HFFc6 (cell line): ENCODE measurements around the gene CES1. TPM values are rescaled to one million over a fixed set of nuclear protein-coding genes. Genes with fewer than 3 reads are reported as not detected.

ENCODE experiments used
- DNase-seq: peaks from one replicate; pipeline ENCODE4 v3.0.0-alpha.2; 2018
- H3K27ac Mint-ChIP-seq: 2 replicates; pipeline ENCODE4 v1.8.0; 2020; ENCODE audit warnings: mild to moderate bottlenecking, mixed read lengths
- H3K27me3 Mint-ChIP-seq: 2 replicates; pipeline ENCODE4 v1.8.0; 2021; ENCODE audit warnings: mild to moderate bottlenecking, moderate library complexity, mixed read lengths; ENCODE audit not compliant: insufficient read depth
- H3K36me3 Mint-ChIP-seq: 2 replicates; pipeline ENCODE4 v1.8.0; 2021; ENCODE audit warnings: low read depth, mixed read lengths
- H3K4me1 Mint-ChIP-seq: 2 replicates; pipeline ENCODE4 v1.8.0; 2020; ENCODE audit warnings: low read depth, mixed read lengths
- H3K4me3 Mint-ChIP-seq: 2 replicates; pipeline ENCODE4 v1.8.0; 2020; ENCODE audit warnings: mild to moderate bottlenecking, moderate library complexity, mixed read lengths
- H3K9me3 Mint-ChIP-seq: 2 replicates; pipeline ENCODE4 v1.8.0; 2020; ENCODE audit warnings: mild to moderate bottlenecking, mixed read lengths
- long read RNA-seq: library from polyadenylated mRNA; unstranded; transcript quantifications from one replicate; pipeline ENCODE4 v2.0.0, GENCODE V29; 2019
- total RNA-seq, 6 experiments: library from RNA; stranded (reverse); fragmentation: NEBNext Ultra II Directional; extraction: Animal tissue kit (Norgen Biotek cat#: 25700); gene quantifications; 2 replicates in 1 of 6; 3 replicates in 5 of 6; pipeline ENCODE4 v1.2.3, GENCODE V29; 2021
- TF ChIP-seq, protein P1 (sequence below): fragments of 200-600 bp; sonication (generic); IDR thresholded peaks from 2 replicates; pipeline ENCODE4 v1.5.0; 2021; ENCODE audit warnings: antibody characterized with exemption, mild to moderate bottlenecking

The CES1 gene
- not detected for total RNA-seq
- long read RNA-seq: 0 reads

DNA sequence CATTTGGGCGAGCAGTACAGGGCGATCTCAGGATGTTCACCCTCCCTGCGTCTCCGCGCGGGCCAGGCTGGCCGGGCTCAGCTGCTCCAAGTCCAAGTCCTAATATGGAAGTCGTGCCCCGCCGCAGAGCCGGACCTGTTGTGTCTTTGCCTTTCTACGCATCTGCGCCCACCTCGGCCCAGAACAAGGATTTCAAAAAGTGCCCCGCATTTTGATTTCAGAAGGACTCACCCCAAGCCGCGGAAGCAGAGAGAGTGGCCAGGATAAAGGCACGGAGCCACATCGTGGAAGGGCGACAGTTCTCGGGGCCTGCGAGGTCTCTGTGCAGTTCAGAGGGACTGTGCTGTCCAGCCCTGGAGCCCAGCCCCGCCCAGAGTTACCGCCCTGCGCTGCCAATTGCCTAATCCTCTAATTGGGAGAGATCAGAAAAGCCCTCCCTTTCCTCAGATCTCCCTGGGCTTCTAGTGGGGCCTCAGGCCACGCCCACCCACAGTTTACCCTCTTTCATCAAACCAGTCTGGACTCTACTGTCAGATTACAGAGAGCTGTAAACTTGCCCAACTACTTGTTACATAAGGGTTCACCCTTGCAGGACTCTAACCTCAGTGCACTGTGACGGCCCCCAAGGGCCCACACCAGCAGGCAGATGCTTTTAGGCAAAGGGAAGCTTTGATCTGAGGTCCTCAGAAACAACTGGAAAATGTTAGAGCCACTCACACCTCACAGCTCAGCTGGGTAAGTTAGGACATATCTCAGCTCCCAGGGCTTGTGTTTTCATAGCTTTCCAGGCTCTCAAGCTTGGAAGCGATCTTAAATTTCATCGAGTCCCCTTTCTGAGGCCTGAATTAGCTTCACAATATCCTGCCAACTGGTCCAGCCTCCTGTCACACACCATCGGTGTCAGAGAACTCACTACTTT is at the start of gene CES1:
TSS of gene CES1 (minus strand) at position 324 of the 919 bp plus-strand sequence. CDS start at position 283, 41 bp downstream.
- no peak for DNase-seq

DNA sequence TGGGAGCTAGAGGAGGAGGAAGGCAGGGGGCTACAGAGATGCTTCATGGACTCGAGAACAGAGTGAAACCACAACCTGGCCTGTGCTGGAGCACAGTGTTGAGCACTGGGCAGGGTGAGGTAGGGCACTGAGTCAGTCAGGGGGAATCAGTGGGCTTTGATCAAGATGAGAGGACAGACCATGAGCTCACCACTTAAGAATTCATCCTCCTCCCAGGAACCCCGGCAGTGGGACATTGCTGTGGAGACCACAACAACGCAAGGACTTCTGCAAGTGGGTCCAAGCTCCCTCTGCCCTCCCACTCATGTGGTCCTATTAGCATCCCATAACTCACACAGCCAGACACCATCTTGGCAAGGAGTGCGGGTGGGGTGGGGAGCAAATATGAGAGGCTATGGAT is 44.0 kb upstream of the CES1 start:
- H3K27me3 Mint-ChIP-seq: no peaks in the 10 kb centered on the region; the same call in 1 of the 2 replicates
- no peak overlapping the region for H3K27ac Mint-ChIP-seq
- no peak overlapping the region for H3K4me3 Mint-ChIP-seq
- DNase-seq: no peak
- H3K9me3 Mint-ChIP-seq: peaks cover 3% of the 10 kb centered on the region; the same call in 1 of the 2 replicates
- TF ChIP-seq, protein P1, sequence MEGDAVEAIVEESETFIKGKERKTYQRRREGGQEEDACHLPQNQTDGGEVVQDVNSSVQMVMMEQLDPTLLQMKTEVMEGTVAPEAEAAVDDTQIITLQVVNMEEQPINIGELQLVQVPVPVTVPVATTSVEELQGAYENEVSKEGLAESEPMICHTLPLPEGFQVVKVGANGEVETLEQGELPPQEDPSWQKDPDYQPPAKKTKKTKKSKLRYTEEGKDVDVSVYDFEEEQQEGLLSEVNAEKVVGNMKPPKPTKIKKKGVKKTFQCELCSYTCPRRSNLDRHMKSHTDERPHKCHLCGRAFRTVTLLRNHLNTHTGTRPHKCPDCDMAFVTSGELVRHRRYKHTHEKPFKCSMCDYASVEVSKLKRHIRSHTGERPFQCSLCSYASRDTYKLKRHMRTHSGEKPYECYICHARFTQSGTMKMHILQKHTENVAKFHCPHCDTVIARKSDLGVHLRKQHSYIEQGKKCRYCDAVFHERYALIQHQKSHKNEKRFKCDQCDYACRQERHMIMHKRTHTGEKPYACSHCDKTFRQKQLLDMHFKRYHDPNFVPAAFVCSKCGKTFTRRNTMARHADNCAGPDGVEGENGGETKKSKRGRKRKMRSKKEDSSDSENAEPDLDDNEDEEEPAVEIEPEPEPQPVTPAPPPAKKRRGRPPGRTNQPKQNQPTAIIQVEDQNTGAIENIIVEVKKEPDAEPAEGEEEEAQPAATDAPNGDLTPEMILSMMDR: no peak
- no peaks in the 10 kb centered on the region for H3K4me1 Mint-ChIP-seq
- no peaks in the 10 kb centered on the region; the same call in 1 of the 2 replicates for H3K36me3 Mint-ChIP-seq

More for the DNA sequence above, at the start of gene CES1:
- H3K27me3 Mint-ChIP-seq: peaks cover 11% of the 10 kb centered on the region
- no peaks in the 10 kb centered on the region for H3K36me3 Mint-ChIP-seq
- H3K9me3 Mint-ChIP-seq: no peaks in the 10 kb centered on the region
- no peak within 1 kb of the TSS for H3K4me3 Mint-ChIP-seq
- no peaks in the 10 kb centered on the region for H3K4me1 Mint-ChIP-seq
- H3K27ac Mint-ChIP-seq: no peak within 1 kb of the TSS
- TF ChIP-seq, protein P1: no peak

DNA sequence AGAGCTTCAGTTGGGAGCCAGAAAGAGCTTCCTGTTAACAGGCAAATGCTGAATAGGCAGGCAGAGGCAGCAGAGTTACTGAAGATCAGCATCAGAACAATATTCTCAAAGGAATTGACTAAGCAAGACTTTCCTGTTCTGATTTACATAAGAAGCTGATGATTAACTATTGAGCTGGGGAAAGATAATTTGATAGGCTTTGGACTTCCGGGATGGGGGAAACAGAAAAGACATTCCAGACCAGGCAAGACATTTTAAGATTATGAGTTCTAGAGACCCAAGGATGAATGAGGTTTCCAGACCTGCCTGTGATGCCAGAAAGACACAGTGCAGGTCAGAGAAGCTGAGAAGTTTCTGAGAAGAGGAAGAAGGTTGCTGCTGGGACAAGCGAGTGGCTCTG is 42.4 kb upstream of the CES1 start, which contains the start of gene CES5A:
TSS of gene CES5A (minus strand) at position 101 of the 400 bp plus-strand sequence. CDS start 152 bp downstream, outside the sequence.
- Mint-ChIP-seq H3K36me3 (no peaks in the 10 kb centered on the region; the same call in 1 of the 2 replicates), H3K4me3 (no peak within 1 kb of the TSS), H3K27ac (no peak within 1 kb of the TSS), H3K4me1 (no peaks in the 10 kb centered on the region), H3K27me3 (no peaks in the 10 kb centered on the region; the same call in 1 of the 2 replicates), H3K9me3 (peaks cover under 1% of the 10 kb centered on the region; the same call in 1 of the 2 replicates)
- DNase-seq: no peak
- TF ChIP-seq, protein P1: no peak

DNA sequence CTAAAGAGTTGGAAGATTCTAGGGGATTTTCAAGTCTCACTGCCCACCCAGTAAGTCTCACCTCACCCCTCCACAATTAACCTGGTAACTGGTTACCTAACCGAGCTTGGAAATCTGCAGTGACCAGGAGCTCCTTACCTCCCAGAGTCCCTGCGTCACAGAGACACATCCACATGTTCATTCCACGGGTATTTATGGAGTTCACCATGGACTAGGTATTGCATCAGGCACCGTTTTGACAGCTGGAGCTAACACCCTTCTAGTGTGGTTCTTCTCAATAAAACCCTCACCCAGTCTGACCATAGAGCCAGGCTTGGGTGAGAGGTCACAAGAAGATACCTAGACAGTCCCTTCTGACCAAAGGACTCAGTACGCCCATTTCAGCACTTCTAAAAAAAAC is 40.2 kb upstream of the CES1 start:
- H3K9me3 Mint-ChIP-seq: peaks cover 4% of the 10 kb centered on the region; the same call in 1 of the 2 replicates
- TF ChIP-seq, protein P1: no peak
- no peaks in the 10 kb centered on the region; the same call in 1 of the 2 replicates for H3K27me3 Mint-ChIP-seq
- no peak overlapping the region for H3K4me3 Mint-ChIP-seq
- no peaks in the 10 kb centered on the region for H3K4me1 Mint-ChIP-seq
- no peaks in the 10 kb centered on the region for H3K36me3 Mint-ChIP-seq
- H3K27ac Mint-ChIP-seq: no peak overlapping the region
- DNase-seq: no peak

DNA sequence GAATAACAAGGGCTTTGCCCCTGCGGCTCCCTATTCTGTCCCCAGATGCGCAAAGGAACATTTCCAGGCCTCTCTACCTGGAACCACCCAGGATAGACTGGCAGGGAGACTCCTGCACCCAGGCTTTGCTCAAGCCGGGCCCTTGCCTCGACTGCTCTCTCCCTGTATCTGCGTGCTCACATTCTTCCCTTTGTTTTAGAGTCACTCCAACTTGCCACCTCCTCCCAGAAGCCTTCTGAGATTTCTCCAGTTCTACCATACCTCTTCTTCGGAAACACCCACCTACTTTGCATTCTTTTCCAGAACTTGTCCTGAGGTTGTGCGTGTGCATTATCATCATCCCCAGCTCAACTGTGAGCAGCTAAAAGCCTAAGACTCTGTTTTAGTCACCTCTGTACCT is 39.2 kb upstream of the CES1 start:
- Mint-ChIP-seq H3K4me3 (no peak overlapping the region), H3K27ac (no peak overlapping the region), H3K27me3 (peaks cover 2% of the 10 kb centered on the region), H3K36me3 (no peaks in the 10 kb centered on the region), H3K4me1 (no peaks in the 10 kb centered on the region), H3K9me3 (peaks cover 4% of the 10 kb centered on the region; the same call in 1 of the 2 replicates)
- TF ChIP-seq, protein P1: no peak
- no peak for DNase-seq
